WERI-Rb-1 (cell line): ENCODE results near the gene FAM184A.

Experiments
- DNase-seq: peaks from one replicate; pipeline ENCODE4 v3.0.0-alpha.2; 2020
- H3K27ac ChIP-seq: fragments of 250-450 bp; sonication (Bioruptor Pico); 2 replicates; pipeline ENCODE4 v1.5.1; 2020; ENCODE audit warnings: mild to moderate bottlenecking, moderate library complexity
- H3K27me3 ChIP-seq: fragments of 250-450 bp; sonication (Bioruptor Pico); 2 replicates; pipeline ENCODE4 v1.5.1; 2021; ENCODE audit warnings: mild to moderate bottlenecking, low read depth, moderate library complexity; ENCODE audit not compliant: insufficient read depth, severe bottlenecking
- H3K36me3 ChIP-seq: fragments of 250-450 bp; sonication (Bioruptor Pico); 2 replicates; pipeline ENCODE4 v1.5.1; 2020; ENCODE audit warnings: mild to moderate bottlenecking, moderate library complexity
- H3K4me3 ChIP-seq: 2 replicates; pipeline ENCODE4 v1.5.1; 2011; ENCODE audit warnings: low read depth, mild to moderate bottlenecking, control low read depth, low read length
- H3K9me3 ChIP-seq: fragments of 250-450 bp; sonication (Bioruptor Pico); 2 replicates; pipeline ENCODE4 v1.5.1; 2021; ENCODE audit warnings: mild to moderate bottlenecking, moderate library complexity; ENCODE audit not compliant: severe bottlenecking
- TF ChIP-seq, protein P1 (sequence below): IDR thresholded peaks from 2 replicates; pipeline ENCODE4 v1.5.1; 2011; ENCODE audit warnings: low read depth, mild to moderate bottlenecking, control low read depth, inconsistent platforms, low read length

Gene FAM184A

DNA sequence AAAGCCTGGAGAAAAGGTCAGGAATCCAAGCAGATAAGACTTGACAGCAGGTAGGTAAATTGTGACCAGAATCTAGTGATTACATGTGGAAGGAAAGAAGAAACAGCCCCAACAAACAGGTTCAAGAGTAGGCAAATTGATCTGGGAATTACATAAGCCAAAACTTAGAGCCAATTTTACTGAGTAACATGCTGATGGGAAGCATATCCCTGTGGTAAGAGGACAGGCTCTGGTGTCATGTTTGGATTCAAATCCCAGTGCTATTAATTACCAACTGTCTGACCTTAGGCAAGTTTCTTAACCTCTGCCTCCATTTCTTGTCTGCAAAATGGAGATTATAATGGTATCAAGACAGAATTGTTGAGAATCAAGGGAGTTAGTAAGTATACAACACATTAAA lies 163.9 kb downstream of the FAM184A start:
- H3K4me3 ChIP-seq: no peak overlapping the region
- H3K27ac ChIP-seq: peak overlapping the region; percentile 73
- H3K27me3 ChIP-seq: no peaks in the 10 kb centered on the region
- no peaks in the 10 kb centered on the region for H3K9me3 ChIP-seq
- peaks cover 39% of the 10 kb centered on the region for H3K36me3 ChIP-seq
- TF ChIP-seq, protein P1, sequence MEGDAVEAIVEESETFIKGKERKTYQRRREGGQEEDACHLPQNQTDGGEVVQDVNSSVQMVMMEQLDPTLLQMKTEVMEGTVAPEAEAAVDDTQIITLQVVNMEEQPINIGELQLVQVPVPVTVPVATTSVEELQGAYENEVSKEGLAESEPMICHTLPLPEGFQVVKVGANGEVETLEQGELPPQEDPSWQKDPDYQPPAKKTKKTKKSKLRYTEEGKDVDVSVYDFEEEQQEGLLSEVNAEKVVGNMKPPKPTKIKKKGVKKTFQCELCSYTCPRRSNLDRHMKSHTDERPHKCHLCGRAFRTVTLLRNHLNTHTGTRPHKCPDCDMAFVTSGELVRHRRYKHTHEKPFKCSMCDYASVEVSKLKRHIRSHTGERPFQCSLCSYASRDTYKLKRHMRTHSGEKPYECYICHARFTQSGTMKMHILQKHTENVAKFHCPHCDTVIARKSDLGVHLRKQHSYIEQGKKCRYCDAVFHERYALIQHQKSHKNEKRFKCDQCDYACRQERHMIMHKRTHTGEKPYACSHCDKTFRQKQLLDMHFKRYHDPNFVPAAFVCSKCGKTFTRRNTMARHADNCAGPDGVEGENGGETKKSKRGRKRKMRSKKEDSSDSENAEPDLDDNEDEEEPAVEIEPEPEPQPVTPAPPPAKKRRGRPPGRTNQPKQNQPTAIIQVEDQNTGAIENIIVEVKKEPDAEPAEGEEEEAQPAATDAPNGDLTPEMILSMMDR: no peak
- no peak for DNase-seq

DNA sequence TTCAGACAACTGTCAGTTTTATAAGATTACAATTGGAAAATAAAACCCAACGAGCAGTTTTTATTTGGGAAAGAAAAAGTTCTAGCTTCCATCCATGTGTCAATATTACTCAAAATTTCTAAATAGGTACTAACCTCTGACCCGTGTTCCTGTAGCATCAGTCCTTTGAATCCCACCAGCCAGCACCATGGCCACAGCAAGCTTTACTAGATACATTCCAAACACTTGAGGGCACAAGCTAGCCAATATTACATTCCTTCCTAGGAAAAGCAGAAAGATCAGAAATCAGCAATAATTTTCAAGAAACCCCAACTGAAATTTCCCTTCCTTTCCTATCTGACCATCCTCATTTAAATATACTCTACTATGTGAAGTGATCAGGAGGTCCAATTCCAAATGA lies 165.3 kb downstream of the FAM184A start:
- Histone ChIP-seq H3K36me3 (peaks cover 50% of the 10 kb centered on the region), H3K4me3 (no peak overlapping the region; the same call in 1 of the 2 replicates), H3K27ac (peak overlapping the region; percentile 73), H3K9me3 (no peaks in the 10 kb centered on the region), H3K27me3 (no peaks in the 10 kb centered on the region)
- TF ChIP-seq, protein P1: no peak
- DNase-seq: no peak

DNA sequence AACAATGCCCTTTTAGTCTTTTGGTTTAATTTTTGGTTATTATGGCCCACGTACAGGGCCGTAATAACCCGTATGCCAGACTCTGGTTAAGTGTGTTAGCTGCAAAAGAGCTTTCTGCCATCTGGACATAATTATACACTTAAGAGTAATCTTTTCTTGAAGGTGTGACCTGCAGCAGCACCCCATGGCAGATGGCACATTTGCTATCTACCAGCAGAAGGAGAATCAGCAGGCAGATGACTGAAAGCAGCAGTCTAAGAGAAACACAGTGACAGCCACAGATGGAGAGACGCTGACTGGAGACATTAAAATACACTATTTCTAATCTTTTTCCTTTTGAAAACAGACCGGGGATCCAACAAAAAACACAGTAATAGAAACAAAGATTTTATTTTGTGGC lies 165.8 kb downstream of the FAM184A start:
- TF ChIP-seq, protein P1: no peak
- DNase-seq: peak; percentile 83
- Histone ChIP-seq H3K4me3 (no peak overlapping the region; the same call in 1 of the 2 replicates), H3K9me3 (no peaks in the 10 kb centered on the region), H3K36me3 (peaks cover 55% of the 10 kb centered on the region), H3K27me3 (no peaks in the 10 kb centered on the region), H3K27ac (peak overlapping the region; percentile 73)
